Fibroblast of lung (primary cell): ENCODE results near the gene BCO2. TPM values are rescaled to one million over a fixed set of nuclear protein-coding genes. Genes with fewer than 3 reads are reported as not detected.

Source experiments
- DNase-seq, 2 donors: peaks; one replicate each; pipeline versions ENCODE4 v3.0.0 to v3.0.0-alpha.2; 2010; ENCODE audit warnings: low read depth in 2 of 2
- H2AFZ ChIP-seq: 2 replicates; pipeline ENCODE4 v1.5.1; 2012; ENCODE audit warnings: low read length, control low read depth, inconsistent platforms
- H3K27ac ChIP-seq: 2 replicates; pipeline ENCODE4 v1.5.1; 2011; ENCODE audit warnings: low read length, control low read depth; ENCODE audit not compliant: insufficient read depth
- H3K27me3 ChIP-seq: 2 replicates; pipeline ENCODE4 v1.5.1; 2011; ENCODE audit warnings: mild to moderate bottlenecking, low read length; ENCODE audit not compliant: control insufficient read depth, insufficient read depth
- H3K36me3 ChIP-seq: 2 replicates; pipeline ENCODE4 v1.5.1; 2011; ENCODE audit warnings: low read length; ENCODE audit not compliant: control insufficient read depth, insufficient read depth
- H3K4me1 ChIP-seq: 2 replicates; pipeline ENCODE4 v1.5.1; 2011; ENCODE audit warnings: low read length; ENCODE audit not compliant: control insufficient read depth, insufficient read depth; ENCODE audit errors: extremely low read depth
- H3K4me2 ChIP-seq: 2 replicates; pipeline ENCODE4 v1.5.1; 2011; ENCODE audit warnings: low read length, control low read depth; ENCODE audit not compliant: insufficient read depth; ENCODE audit errors: extremely low read depth
- H3K4me3 ChIP-seq, 4 experiments: fragments of 200-600 bp in 1 of 4; sonication (generic) in 1 of 4; replicated peaks in 1 of 4; 2 replicates each; pipeline ENCODE4 v1.5.1; 2011 to 2016; ENCODE audit warnings: low read length in 4 of 4, low read depth in 3 of 4, mild to moderate bottlenecking in 3 of 4, control low read depth in 2 of 4, inconsistent platforms in 1 of 4, mixed read lengths in 1 of 4; ENCODE audit not compliant: insufficient read depth in 1 of 4; ENCODE audit errors: control extremely low read depth in 1 of 4
- H3K79me2 ChIP-seq: 2 replicates; pipeline ENCODE4 v1.5.1; 2012; ENCODE audit warnings: mild to moderate bottlenecking, low read length, inconsistent platforms; ENCODE audit not compliant: control insufficient read depth, insufficient read depth
- H3K9ac ChIP-seq: 2 replicates; pipeline ENCODE4 v1.5.1; 2011; ENCODE audit warnings: mild to moderate bottlenecking, low read length, control low read depth; ENCODE audit not compliant: insufficient read depth
- H3K9me3 ChIP-seq: 2 replicates; pipeline ENCODE4 v1.5.1; 2012; ENCODE audit warnings: low read depth, low read length; ENCODE audit not compliant: control insufficient read depth, insufficient read depth
- H4K20me1 ChIP-seq: 2 replicates; pipeline ENCODE4 v1.5.1; 2011; ENCODE audit warnings: low read length; ENCODE audit not compliant: control insufficient read depth, insufficient read depth; ENCODE audit errors: extremely low read depth
- EZH2 ChIP-seq: IDR thresholded peaks from 2 replicates; pipeline ENCODE4 v1.5.1; 2012; ENCODE audit warnings: low read length, control low read depth, mild to moderate bottlenecking; ENCODE audit errors: missing control alignments
- polyA plus RNA-seq, 2 donors: library from polyadenylated mRNA; depleted of rRNA in 1 of 2; stranded (reverse) in 1 of 2; unstranded in 1 of 2; fragments of >200 nt; gene quantifications; 2 replicates each; pipeline ENCODE4 v1.2.1, GENCODE V29; 2011 to 2012; ENCODE audit warnings: missing spikeins in 1 of 2
- total RNA-seq: library from RNA; depleted of rRNA; stranded (reverse); fragments of >200 nt; gene quantifications from 2 replicates; pipeline ENCODE4 v1.2.1, GENCODE V29; 2014
- TF ChIP-seq, protein P1 (sequence below), 2 donors: IDR thresholded peaks in 1 of 2; conservative IDR thresholded peaks in 1 of 2; 1 replicate in 1 of 2; 2 replicates in 1 of 2; pipeline ENCODE4 v1.5.1; 2011 to 2012; ENCODE audit warnings: low read length in 2 of 2, control low read depth in 1 of 2, inconsistent platforms in 1 of 2, low read depth in 1 of 2, mild to moderate bottlenecking in 1 of 2

Gene BCO2
- total and polyA plus RNA-seq, 2 donors (not counting 1 experiment from before 2014, with no cell fraction given): 0.42 to 2.1 TPM

DNA sequence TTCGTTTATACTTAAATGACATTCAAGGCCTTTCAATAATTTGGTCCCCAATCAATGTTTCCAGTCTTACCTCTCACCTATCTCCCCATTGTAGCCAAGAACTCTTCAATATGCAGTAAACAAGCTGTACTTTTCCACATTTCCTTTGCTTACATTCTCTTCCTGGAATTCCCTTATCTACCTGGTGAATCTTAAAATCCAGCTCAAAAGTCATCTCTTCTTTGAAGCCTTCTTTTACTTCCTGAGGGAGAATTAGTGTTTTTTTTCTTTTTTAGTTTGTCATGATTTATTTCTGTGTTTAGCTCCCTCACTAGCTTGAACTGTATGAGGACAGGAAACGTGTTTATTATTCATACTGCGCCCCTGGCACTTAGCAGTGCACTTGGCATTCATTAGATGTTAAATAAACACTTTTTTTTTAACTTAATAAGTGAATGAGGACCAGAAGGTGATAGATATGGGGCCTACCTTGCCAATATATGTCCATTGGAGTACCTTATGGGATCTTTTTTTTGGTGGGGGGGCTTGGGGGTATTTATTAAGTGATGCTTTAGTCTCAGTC, 46.0 kb downstream of the BCO2 start:
- H2AFZ ChIP-seq: no peak overlapping the region
- H3K4me2 ChIP-seq: no peak overlapping the region
- peaks cover 1% of the 10 kb centered on the region for H3K79me2 ChIP-seq
- H3K36me3 ChIP-seq: no peaks in the 10 kb centered on the region
- H3K4me3 ChIP-seq: no peak overlapping the region
- H3K9ac ChIP-seq: no peak overlapping the region
- no peaks in the 10 kb centered on the region for H3K27me3 ChIP-seq
- no peak overlapping the region for H3K27ac ChIP-seq
- TF ChIP-seq EZH2: no peak
- TF ChIP-seq, protein P1, sequence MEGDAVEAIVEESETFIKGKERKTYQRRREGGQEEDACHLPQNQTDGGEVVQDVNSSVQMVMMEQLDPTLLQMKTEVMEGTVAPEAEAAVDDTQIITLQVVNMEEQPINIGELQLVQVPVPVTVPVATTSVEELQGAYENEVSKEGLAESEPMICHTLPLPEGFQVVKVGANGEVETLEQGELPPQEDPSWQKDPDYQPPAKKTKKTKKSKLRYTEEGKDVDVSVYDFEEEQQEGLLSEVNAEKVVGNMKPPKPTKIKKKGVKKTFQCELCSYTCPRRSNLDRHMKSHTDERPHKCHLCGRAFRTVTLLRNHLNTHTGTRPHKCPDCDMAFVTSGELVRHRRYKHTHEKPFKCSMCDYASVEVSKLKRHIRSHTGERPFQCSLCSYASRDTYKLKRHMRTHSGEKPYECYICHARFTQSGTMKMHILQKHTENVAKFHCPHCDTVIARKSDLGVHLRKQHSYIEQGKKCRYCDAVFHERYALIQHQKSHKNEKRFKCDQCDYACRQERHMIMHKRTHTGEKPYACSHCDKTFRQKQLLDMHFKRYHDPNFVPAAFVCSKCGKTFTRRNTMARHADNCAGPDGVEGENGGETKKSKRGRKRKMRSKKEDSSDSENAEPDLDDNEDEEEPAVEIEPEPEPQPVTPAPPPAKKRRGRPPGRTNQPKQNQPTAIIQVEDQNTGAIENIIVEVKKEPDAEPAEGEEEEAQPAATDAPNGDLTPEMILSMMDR (conservative IDR thresholded peaks at IDR 0.05 in 1 of 2, IDR thresholded peaks at IDR 0.05 in 1 of 2; ENCODE audit: low read depth in 1 of 2, low read length in 2 of 2): no peak
- H3K9me3 ChIP-seq: no peaks in the 10 kb centered on the region
- peaks cover 4% of the 10 kb centered on the region for H3K4me1 ChIP-seq
- no peak for DNase-seq
- no peaks in the 10 kb centered on the region for H4K20me1 ChIP-seq

DNA sequence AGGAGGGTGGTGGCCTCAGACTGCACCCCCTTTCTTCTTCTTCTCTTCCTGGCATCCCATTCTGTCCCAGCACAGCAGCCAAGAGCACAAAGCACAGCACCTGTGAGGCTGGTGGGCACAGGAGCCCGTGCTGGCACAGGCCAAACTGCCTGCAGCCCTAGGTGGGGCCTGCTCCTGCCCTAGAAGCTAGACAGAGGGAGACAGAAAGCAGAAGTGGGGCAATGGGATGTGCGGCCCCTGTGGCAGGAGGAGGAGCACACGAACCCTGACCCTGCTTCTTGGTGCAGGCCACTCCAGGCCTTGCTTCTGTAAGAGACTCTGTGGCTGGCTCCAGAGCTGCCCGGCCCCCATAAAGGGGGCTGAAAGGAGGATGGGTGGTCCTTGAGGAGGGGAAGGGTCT, 47.0 kb downstream of the BCO2 start:
- H3K36me3 ChIP-seq: no peaks in the 10 kb centered on the region
- H3K4me1 ChIP-seq: peaks cover 2% of the 10 kb centered on the region
- H3K79me2 ChIP-seq: peaks cover 10% of the 10 kb centered on the region
- no peak for TF ChIP-seq EZH2
- TF ChIP-seq, protein P1 (conservative IDR thresholded peaks at IDR 0.05 in 1 of 2, IDR thresholded peaks at IDR 0.05 in 1 of 2; ENCODE audit: low read depth in 1 of 2, low read length in 2 of 2): no peak
- no peak overlapping the region for H3K9ac ChIP-seq
- H3K9me3 ChIP-seq: no peaks in the 10 kb centered on the region
- no peak overlapping the region for H3K4me3 ChIP-seq
- no peak overlapping the region for H3K27ac ChIP-seq
- H3K4me2 ChIP-seq: no peak overlapping the region
- no peaks in the 10 kb centered on the region for H3K27me3 ChIP-seq
- DNase-seq: no peak
- no peak overlapping the region for H2AFZ ChIP-seq
- H4K20me1 ChIP-seq: no peaks in the 10 kb centered on the region

DNA sequence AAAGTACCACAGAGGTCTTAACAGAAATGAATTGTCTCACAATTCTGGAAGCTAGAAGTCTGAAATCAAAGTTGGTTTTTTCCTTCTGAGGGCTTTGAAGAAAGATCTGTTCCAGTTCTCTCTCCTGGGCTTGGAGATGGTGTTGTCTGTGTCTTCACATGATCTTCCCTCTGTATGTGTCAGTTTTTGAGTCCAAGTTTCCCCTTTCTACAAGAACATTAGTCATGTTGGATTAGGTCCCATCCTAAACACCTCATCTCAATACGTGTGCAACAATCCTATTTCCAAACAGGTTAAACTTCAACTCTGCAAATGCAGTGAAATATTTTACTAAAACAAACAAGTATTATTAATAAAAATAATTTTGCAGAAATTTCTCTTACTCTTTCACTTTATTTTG, 47.8 kb downstream of the BCO2 start:
- no peaks in the 10 kb centered on the region for H3K36me3 ChIP-seq
- TF ChIP-seq, protein P1 (conservative IDR thresholded peaks at IDR 0.05 in 1 of 2, IDR thresholded peaks at IDR 0.05 in 1 of 2; ENCODE audit: low read depth in 1 of 2, low read length in 2 of 2): no peak
- TF ChIP-seq EZH2: no peak
- DNase-seq: no peak
- H3K79me2 ChIP-seq: peaks cover 18% of the 10 kb centered on the region
- H3K4me1 ChIP-seq: peaks cover 7% of the 10 kb centered on the region
- no peak overlapping the region for H2AFZ ChIP-seq
- H3K27ac ChIP-seq: no peak overlapping the region
- no peak overlapping the region for H3K4me3 ChIP-seq
- H3K9ac ChIP-seq: no peak overlapping the region
- H4K20me1 ChIP-seq: no peaks in the 10 kb centered on the region
- H3K4me2 ChIP-seq: no peak overlapping the region
- no peaks in the 10 kb centered on the region for H3K9me3 ChIP-seq
- H3K27me3 ChIP-seq: no peaks in the 10 kb centered on the region
